Stomach (tissue), 9 donors: ENCODE measurements around the gene NRXN2. TPM values are rescaled to one million over a fixed set of nuclear protein-coding genes. Genes with fewer than 3 reads are reported as not detected.

ENCODE experiments used
- DNase-seq, 2 donors: peaks; one replicate each; pipeline versions ENCODE4 v3.0.0 to v3.0.0-alpha.2; 2013 to 2019
- H3K27ac ChIP-seq, 5 donors: fragments of 200-600 bp in 4 of 5; sonication (generic) in 4 of 5; one replicate each; pipeline ENCODE4 v1.5.1; 2013 to 2019; ENCODE audit warnings: mild to moderate bottlenecking in 1 of 5, moderate library complexity in 1 of 5
- H3K27me3 ChIP-seq, 3 donors: fragments of 200-600 bp; sonication (generic); one replicate each; pipeline ENCODE4 v1.5.1; 2017 to 2019; ENCODE audit warnings: mixed run types in 1 of 3
- H3K36me3 ChIP-seq, 4 donors: fragments of 200-600 bp; sonication (generic); 1 replicate in 3 of 4; 2 replicates in 1 of 4; pipeline ENCODE4 v1.5.1; 2016 to 2019
- H3K4me1 ChIP-seq, 4 donors: fragments of 200-600 bp; sonication (generic); one replicate each; pipeline ENCODE4 v1.5.1; 2016 to 2019
- H3K4me3 ChIP-seq, 4 donors: fragments of 200-600 bp; sonication (generic) in 3 of 4; one replicate each; pipeline ENCODE4 v1.5.1; 2016 to 2019; ENCODE audit warnings: mild to moderate bottlenecking in 1 of 4
- H3K9me3 ChIP-seq, 4 donors: fragments of 200-600 bp; sonication (generic); one replicate each; pipeline ENCODE4 v1.5.1; 2016 to 2019
- EP300 ChIP-seq: sonication (generic); formaldehyde crosslinking; IDR thresholded peaks from one replicate; pipeline ENCODE4 v1.6.1; 2017; ENCODE audit warnings: antibody characterized with exemption
- POLR2A ChIP-seq, 4 donors: fragments of 450-650 bp; IDR thresholded peaks; one replicate each; pipeline ENCODE4 v1.6.1; 2016; ENCODE audit warnings: antibody characterized with exemption in 4 of 4, control low read depth in 2 of 4, mild to moderate bottlenecking in 1 of 4, moderate library complexity in 1 of 4
- POLR2AphosphoS5 ChIP-seq, 3 donors: sonication (generic); formaldehyde crosslinking; IDR thresholded peaks; one replicate each; pipeline ENCODE4 v1.6.1; 2016; ENCODE audit warnings: antibody characterized with exemption in 3 of 3
- WGBS, 5 donors: extraction: QIAGEN DNeasy Blood & Tissue Kit in 3 of 5; methylation state at CpG; one replicate each; pipeline versions ENCODE4 v1.1.5 to v1.1.7; 2013 to 2018; 5-methylcytosine and 5-hydroxymethylcytosine counted together
- intact Hi-C: fragments of 100-400 bp; cut with DNase I; formaldehyde crosslinking; loops from one replicate; pipeline ENCODE4 v1.15.1; 2023; ENCODE audit warnings: low total_unique reads
- polyA plus RNA-seq, 3 donors: library from polyadenylated mRNA; stranded (reverse); fragments of 200-250 nt; gene quantifications; one replicate each; pipeline ENCODE4 v1.2.3, GENCODE V29; 2013
- total RNA-seq, 5 donors: library from RNA; depleted of rRNA; stranded (reverse); fragments of >200 nt; gene quantifications; one replicate each; pipeline versions ENCODE4 v1.1.0 to v1.2.3, GENCODE V29; 2014 to 2016
- TF ChIP-seq, protein P1 (sequence below), 7 experiments: fragments of 450-650 bp in 4 of 7; fragments of 200-600 bp in 3 of 7; sonication (generic) in 3 of 7; IDR thresholded peaks; one replicate each; pipeline ENCODE4 v1.5.1; 2016 to 2019; ENCODE audit warnings: antibody characterized with exemption in 7 of 7, control low read depth in 2 of 7, mild to moderate bottlenecking in 1 of 7
- donor health status: healthy with polysubstance abuse.
- donor health status: Bipolar disorder and iron deficiency.
- donor health status: healthy.

NRXN2 gene
- total and polyA plus RNA-seq, 8 donors: 0.14 to 16.9 (median 1.2) TPM; not detected in 4

DNA sequence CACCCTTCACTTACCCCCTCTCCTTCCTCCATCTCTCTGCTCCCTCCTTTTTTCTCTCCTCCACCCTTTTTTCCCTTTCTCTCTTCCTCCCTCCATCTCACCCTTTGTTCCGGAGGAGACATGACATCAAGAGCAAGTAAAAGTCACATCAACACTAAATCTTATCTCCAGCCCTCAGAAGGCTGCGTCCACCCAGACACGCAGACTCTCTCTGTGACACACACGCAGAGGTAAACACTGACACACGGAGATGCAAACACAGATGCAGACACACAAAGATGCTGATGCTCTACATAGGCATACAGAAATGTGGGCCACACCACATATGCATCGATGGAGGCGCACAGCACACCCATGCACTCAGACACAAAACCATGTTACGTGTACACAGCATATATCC lies 27.0 kb downstream of the NRXN2 start:
- peaks cover 0 to 47% (median 18%) of the 10 kb centered on the region in 3 donors for H3K27me3 ChIP-seq
- 65 to 84% (median 67%) methylated on average over 8 of the region's 8 CpGs for WGBS, 5 donors
- H3K27ac ChIP-seq: no peak overlapping the region
- H3K4me3 ChIP-seq: no peak overlapping the region
- no peaks in the 10 kb centered on the region for H3K9me3 ChIP-seq
- no peaks in the 10 kb centered on the region for H3K4me1 ChIP-seq
- DNase-seq: no peak
- TF ChIP-seq POLR2A (IDR thresholded peaks at IDR 0.05): no peak
- TF ChIP-seq EP300: no peak
- no peak for TF ChIP-seq POLR2AphosphoS5 (IDR thresholded peaks at IDR 0.05)
- TF ChIP-seq, protein P1, sequence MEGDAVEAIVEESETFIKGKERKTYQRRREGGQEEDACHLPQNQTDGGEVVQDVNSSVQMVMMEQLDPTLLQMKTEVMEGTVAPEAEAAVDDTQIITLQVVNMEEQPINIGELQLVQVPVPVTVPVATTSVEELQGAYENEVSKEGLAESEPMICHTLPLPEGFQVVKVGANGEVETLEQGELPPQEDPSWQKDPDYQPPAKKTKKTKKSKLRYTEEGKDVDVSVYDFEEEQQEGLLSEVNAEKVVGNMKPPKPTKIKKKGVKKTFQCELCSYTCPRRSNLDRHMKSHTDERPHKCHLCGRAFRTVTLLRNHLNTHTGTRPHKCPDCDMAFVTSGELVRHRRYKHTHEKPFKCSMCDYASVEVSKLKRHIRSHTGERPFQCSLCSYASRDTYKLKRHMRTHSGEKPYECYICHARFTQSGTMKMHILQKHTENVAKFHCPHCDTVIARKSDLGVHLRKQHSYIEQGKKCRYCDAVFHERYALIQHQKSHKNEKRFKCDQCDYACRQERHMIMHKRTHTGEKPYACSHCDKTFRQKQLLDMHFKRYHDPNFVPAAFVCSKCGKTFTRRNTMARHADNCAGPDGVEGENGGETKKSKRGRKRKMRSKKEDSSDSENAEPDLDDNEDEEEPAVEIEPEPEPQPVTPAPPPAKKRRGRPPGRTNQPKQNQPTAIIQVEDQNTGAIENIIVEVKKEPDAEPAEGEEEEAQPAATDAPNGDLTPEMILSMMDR (IDR thresholded peaks at IDR 0.05): no peak
- H3K36me3 ChIP-seq: no peaks in the 10 kb centered on the region
- intact Hi-C loops: no loop called here

DNA sequence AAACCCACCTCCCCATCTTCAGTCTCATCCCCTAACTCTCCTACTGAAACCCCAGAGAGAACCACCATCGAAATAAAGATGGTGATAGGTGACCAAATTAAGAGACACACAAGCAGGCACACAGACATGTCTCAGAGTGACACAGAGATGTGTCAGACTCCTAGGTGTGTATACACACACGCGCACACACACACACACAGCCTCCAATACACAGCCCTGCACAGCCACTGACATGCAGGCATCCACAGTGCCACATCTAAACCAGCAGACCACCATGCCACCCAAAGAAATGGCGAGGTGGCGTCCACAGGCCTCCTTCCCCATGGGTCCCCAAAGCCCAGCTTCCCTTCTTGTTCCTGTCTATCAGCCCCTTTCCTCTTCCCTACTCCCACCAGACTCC lies 27.4 kb downstream of the NRXN2 start:
- H3K4me1 ChIP-seq: no peaks in the 10 kb centered on the region
- no peak overlapping the region for H3K4me3 ChIP-seq
- no peak for TF ChIP-seq EP300
- no peak for TF ChIP-seq POLR2A (IDR thresholded peaks at IDR 0.05)
- TF ChIP-seq, protein P1 (IDR thresholded peaks at IDR 0.05): no peak
- no peak for TF ChIP-seq POLR2AphosphoS5 (IDR thresholded peaks at IDR 0.05)
- intact Hi-C loops: no loop called here
- no peaks in the 10 kb centered on the region for H3K36me3 ChIP-seq
- H3K9me3 ChIP-seq: no peaks in the 10 kb centered on the region
- no peak for DNase-seq
- peaks cover 0 to 47% (median 18%) of the 10 kb centered on the region in 3 donors for H3K27me3 ChIP-seq
- no peak overlapping the region for H3K27ac ChIP-seq
- 89 to 94% (median 92%) methylated on average over 5 of the region's 5 CpGs for WGBS, 5 donors

DNA sequence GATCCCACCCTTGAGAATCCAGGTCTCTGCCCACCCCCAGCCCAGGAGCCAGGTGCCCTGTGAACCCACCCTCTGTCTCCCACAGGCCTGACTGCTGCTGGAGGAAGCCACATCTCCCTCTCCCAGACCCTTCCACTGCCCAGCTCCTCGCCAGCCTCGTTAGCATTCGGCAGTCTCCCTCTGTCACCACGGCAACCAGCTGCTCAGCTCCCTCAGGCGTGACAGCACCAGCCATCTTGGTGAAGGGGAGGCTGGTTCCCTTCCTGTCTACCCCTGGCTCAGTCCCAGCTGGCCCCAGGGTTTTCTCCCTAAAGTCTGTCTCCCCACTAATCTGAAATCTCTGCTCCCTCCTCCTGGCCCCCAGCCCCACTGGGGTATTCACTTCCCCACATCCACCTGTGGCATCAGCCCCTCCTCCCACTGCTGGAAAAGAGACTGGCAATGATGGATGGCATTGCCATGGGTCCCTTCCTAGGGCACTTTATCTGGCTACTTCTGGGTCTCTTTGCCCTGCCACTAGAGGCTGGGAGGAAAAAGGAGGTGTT lies 28.1 kb downstream of the NRXN2 start:
- H3K36me3 ChIP-seq: no peaks in the 10 kb centered on the region
- H3K27ac ChIP-seq: no peak overlapping the region
- H3K9me3 ChIP-seq: no peaks in the 10 kb centered on the region
- WGBS, 5 donors: 27 to 55% (median 32%) methylated on average over 5 of the region's 5 CpGs
- H3K4me1 ChIP-seq: no peaks in the 10 kb centered on the region
- no peak overlapping the region for H3K4me3 ChIP-seq
- peak in 1 of 2 donors; percentile 58 for DNase-seq
- TF ChIP-seq, protein P1 (IDR thresholded peaks at IDR 0.05): no peak
- TF ChIP-seq POLR2AphosphoS5 (IDR thresholded peaks at IDR 0.05) (no peak), POLR2A (IDR thresholded peaks at IDR 0.05) (no peak), EP300 (no peak)
- H3K27me3 ChIP-seq: peaks cover 0 to 47% (median 18%) of the 10 kb centered on the region in 3 donors
- intact Hi-C loops: no loop called here

DNA sequence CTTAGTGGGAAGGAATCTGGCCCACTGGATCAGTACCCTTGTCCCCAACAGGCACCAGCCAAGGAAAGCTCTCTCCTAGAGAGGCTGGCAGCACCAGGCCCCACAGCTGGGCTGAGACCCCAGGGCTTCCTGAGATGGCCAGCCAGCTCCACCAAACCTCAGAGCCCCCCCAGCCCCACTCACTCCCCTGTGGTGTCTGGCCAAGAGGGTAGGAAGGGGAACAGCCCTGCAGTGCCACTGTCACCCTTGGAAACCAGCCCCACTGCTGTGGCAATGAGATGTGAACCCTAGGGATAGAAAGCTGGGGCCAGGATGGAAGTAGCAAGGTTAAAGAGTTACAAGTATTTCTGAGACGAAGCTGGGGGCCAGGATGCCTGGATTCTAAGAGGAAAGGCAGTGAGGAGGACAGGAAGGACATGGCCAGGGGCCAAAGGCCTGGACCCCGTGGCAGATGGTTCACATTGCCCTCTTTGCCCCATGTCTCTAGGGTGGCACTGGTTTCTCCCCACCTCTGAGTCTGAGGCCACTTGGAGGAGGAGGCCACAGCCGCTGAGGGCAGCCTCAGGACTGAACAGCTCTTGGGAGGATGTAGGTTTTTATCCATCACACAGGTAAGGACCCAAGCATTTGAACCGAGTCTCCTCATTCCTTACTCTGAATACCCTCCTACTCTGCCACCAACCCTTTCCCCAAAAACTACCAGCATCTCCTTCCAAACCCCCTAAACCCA lies 28.8 kb downstream of the NRXN2 start:
- Histone ChIP-seq H3K4me3 (no peak overlapping the region), H3K27me3 (peaks cover 0 to 47% (median 18%) of the 10 kb centered on the region in 3 donors), H3K27ac (no peak overlapping the region), H3K36me3 (no peaks in the 10 kb centered on the region), H3K4me1 (no peaks in the 10 kb centered on the region), H3K9me3 (no peaks in the 10 kb centered on the region)
- 46 to 63% (median 57%) methylated on average over 4 of the region's 4 CpGs for whole genome bisulfite sequencing, 5 donors
- no peak for DNase-seq
- intact Hi-C loops: no loop called here
- TF ChIP-seq EP300 (no peak), POLR2A (IDR thresholded peaks at IDR 0.05) (no peak), POLR2AphosphoS5 (IDR thresholded peaks at IDR 0.05) (no peak)
- TF ChIP-seq, protein P1 (IDR thresholded peaks at IDR 0.05): no peak
